NCI-H2081 treated with DMSO at 0.1 percent for 48 hours (cell line): Measurements from ENCODE around the gene RNH1.

Source experiments
- DNase-seq: peaks from one replicate; lab custom pipeline; 2025; lab: John Stamatoyannopoulos, UW

RNH1 gene

DNA sequence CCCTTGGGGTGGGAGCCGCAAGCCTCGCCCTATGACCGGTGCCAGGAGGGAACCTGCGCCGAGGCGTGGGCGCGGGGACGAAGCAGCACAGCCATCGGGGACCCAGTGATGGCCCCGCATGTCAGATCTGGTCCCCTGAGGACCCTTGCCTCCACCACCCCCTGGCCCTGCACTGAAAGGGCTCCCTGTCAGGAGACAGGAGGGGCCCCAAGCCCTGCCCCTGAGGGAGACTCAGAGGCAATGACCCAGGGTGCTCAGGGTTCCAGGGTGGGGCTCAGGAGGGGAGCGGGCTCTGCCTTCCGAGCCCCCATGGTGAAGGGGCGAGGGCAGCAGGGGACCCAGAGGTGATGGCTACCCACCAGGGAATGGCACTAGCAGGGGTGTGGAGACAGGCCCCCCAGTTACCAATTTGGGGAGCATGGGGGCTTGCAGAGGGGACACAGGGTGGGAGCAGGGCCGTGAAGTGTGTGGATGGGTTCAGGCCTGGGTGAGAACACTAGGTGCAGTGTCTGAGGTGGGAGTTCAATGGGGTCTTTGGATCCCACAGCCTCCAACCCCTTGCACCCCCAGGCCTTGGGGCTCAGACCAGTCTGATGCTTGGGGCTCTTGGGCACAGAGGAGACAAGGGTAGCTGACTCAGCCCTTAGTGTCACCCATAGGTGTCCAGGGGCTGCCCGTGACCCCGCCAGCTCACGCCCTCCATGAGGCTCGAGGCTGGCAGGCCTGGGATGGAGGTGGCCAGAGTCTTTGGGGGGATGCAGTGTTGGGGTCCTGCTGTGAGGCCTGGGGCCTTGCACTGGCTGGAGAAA, 30.8 kb upstream of the RNH1 start:
- no peak for DNase-seq

DNA sequence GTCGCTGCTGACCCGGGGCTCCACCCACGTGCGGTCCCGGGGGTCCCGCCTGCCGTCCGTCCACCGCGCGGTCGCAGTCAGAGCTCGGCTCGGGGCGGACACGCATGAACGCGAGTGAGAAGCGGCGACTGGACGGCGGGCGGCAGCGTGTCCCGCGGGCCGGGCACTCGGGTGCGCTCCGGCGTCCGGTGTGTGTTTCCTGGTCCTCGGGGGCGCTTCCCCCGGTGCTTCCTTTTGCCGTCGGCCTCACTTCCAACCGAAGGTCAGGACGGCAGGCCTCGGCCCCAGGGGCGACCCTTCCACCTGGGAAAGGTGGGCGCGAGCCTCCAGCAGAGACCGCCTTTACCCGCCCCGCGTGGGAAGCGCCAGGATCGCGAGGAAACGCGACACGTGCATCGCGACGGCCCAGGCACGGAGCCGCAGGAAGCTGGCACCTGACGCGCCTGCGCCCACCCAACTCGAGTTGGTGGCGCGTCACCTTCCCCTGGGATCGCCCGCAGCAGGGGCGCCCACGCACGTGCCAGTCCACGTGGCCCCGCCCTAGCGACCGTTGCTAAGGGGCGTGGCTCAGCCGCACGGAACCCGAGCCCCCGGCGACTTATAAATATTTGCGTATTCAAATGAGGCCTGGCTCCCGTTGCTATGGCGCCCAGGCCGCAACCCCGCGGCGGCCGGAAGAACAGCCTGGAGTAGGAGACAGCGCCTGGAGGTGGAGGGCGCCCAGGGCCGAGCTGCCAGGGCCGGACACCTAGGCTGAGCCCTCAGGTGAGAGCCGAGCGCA, 30.0 kb upstream of the RNH1 start, which contains the start of gene LRRC56:
Gene LRRC56, plus strand, starts transcription at position 687 of the 781 bp plus-strand sequence. CDS start 3,158 bp downstream, outside the sequence.
- DNase-seq: peak; percentile 70

DNA sequence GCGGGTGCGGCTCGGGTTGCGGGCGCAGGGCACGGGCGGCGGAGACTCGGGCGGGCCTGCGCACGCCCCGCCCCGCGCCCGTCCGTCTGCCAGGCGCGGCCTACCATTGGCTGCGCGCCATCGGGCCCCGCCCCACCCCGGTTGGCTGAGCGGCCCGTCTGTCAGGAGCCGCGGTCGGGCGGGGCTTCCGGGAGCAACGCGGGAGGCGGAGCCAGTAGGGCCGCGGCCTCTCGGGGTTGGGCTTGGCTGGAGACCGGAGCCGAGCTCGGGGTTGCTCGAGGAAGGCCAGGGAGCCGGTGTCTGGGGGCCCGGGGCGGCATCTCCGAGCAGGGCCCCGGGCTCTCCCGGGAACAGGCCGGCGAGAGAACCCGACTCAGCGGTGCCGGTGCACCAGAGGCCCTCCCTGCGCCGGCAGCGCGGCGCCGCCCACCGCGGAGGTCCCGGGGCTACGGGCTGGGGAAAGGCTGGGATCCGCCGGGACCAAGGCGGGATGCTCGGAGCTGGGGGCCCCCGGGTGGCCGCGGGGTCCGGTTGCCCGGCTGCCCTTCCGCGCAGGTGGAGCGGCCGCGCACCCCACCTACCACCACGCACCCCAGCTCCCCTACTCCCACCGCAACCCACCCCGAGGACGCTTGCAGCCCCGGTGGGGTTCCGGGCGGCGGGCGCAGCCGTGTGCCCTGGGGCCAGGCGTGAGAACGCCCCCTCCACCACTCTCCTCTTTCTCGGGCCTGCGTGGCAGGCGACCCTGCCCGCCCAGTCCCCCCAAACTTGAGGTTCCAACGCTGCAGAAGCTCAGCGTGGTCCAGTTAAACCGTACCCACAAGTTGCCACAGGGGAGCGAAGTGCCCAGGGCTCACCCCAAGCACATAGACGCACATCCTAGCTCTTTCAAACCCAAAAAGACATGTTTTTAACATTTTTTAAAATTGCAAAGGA, 28.7 kb upstream of the RNH1 start, which contains the start of gene HRAS:
Gene HRAS, minus strand, starts transcription at position 58 of the 936 bp plus-strand sequence.
- peak; percentile 72 for DNase-seq

DNA sequence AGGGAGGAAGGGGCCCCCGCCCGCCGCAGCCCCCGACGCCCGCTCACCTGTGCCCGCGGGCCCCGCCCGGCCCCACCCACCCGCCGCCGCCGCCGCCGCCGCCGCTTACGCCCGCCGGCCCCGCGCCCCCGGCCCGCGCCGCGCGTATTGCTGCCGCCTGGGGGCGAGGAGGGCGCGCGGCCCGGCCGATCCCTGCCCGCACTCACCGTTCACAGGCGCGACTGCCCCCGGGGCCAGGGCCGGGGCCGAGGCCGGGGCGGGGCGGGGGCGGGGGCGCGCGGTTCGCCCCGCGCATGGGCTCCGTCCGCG, 28.1 kb upstream of the RNH1 start:
- no peak for DNase-seq

DNA sequence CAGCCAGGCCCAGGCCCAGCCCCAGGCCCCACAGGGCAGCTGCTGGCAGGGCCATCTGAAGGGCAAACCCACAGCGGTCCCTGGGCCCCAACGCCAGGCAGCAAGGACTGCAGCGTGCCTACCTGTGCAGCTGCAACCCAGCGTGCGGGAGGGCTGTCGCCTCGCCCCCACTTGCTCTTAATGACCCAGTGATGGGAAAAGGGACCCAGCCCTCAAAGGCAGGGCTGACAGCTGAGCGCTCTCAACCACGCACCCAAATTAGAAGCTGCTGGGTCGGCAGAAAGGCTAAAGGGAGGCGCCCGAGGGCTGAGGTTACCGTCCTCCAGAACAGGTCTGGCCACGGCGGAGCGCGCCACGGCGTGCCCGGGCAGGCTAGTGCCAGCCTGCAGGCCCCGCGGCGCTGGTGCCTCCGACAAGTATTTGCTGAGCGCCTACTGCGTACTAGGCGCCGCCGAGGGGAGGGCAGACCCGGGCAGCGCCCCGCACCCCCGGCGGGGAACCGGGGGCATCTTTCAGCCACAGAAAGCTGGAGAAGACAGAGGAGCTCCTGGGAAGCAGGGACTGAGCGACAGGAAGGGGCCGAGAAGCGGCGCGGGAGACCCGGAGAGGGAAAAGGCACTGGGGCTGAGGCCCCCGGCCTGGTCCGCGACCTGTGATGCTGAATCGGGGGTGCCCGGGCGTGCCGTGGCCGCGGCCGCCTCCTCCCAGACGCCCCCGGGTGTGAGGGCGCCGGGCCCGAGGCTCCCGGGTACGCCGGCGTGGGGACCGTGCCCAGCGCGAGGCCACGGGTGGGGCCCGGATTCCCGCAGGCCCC, 27.6 kb upstream of the RNH1 start:
- no peak for DNase-seq

DNA sequence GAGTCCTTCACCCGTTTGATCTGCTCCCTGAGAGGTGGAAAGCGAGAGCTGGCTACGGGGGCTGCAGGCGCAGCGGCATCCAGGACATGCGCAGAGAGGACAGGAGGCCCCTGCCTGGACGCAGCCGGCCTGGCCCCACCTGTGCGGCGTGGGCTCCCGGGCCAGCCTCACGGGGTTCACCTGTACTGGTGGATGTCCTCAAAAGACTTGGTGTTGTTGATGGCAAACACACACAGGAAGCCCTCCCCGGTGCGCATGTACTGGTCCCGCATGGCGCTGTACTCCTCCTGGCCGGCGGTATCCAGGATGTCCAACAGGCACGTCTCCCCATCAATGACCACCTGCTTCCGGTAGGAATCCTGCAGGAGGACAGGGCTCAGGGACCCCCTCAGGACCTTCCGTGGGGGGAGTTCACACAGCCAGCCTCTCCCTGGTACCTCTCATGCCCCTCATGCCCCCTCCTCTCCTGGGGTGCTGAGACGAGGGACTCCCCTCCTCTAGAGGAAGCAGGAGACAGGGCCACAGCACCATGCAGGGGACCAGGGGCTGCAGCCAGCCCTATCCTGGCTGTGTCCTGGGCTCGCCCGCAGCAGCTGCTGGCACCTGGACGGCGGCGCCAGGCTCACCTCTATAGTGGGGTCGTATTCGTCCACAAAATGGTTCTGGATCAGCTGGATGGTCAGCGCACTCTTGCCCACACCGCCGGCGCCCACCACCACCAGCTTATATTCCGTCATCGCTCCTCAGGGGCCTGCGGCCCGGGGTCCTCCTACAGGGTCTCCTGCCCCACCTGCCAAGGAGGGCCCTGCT, 26.7 kb upstream of the RNH1 start:
- no peak for DNase-seq

DNA sequence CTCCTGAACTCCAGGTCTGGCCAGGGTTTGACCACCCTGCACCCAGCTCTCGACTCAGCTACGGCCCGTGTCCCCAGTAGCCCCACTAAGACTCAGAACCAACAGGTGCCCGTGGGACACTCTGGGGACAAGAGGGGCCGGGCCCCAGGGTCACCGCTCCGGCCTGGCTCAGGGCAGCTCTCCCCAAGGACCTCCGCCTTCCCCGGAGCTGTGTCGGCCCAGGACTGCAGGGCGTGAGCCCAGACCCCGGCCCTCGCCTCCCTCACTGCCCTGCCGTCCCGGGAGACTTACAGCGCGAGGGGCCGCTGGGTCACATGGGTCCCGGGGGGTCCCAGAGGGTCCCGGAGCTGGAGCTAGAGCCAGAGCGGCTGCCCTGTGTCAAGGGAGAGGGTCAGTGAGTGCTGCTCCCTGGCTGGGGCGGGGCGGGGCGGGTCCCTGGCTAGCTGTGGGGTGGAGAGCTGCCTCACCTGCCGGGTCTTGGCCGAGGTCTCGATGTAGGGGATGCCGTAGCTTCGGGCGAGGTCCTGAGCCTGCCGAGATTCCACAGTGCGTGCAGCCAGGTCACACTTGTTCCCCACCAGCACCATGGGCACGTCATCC, 26.0 kb upstream of the RNH1 start:
- DNase-seq: no peak

DNA sequence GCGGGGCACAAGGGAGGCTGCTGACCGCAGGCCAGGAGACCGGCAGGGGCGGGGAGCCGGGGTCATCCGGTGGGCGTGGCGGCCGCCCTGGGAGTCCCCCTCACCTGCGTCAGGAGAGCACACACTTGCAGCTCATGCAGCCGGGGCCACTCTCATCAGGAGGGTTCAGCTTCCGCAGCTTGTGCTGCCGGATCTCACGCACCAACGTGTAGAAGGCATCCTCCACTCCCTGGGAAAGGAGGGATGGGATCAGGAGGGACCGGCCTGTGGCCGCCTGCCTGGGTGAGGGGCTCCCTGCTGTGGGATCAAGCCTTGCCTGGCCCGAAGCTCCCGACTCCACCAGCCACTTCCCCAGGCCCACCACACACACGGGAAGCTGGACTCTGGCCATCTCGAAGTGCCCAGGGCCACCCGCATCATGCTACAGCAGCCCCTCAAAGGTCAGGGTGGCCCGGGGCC, 25.5 kb upstream of the RNH1 start:
- DNase-seq: no peak

DNA sequence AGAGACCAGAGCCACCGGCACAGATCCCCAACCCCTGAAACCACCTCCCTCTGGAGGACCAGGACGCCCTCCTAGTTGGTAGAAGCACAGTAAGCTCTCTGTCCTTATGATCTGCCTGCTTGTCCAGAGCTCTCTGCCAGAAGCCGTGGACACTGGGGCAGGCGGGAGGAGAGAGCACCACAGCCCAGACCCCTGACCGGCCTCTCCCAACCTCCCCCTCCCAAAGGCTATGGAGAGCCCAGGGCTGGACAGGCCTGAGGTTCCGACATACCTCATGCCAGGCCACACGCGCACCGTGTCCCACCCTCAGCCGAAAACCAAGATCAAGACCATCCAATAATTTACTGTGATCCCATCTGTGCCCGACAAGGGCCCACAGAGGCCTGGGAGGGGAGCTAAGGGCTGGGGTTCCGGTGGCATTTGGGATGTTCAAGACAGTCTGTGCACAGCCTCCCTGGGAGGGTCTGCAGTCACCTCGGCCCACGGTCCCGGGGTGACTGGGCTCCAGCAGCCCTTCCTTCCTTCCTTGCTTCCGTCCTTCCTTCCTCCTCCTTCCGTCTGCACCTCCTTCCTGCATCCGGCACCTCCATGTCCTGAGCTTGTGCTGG, 25.0 kb upstream of the RNH1 start:
- no peak for DNase-seq

DNA sequence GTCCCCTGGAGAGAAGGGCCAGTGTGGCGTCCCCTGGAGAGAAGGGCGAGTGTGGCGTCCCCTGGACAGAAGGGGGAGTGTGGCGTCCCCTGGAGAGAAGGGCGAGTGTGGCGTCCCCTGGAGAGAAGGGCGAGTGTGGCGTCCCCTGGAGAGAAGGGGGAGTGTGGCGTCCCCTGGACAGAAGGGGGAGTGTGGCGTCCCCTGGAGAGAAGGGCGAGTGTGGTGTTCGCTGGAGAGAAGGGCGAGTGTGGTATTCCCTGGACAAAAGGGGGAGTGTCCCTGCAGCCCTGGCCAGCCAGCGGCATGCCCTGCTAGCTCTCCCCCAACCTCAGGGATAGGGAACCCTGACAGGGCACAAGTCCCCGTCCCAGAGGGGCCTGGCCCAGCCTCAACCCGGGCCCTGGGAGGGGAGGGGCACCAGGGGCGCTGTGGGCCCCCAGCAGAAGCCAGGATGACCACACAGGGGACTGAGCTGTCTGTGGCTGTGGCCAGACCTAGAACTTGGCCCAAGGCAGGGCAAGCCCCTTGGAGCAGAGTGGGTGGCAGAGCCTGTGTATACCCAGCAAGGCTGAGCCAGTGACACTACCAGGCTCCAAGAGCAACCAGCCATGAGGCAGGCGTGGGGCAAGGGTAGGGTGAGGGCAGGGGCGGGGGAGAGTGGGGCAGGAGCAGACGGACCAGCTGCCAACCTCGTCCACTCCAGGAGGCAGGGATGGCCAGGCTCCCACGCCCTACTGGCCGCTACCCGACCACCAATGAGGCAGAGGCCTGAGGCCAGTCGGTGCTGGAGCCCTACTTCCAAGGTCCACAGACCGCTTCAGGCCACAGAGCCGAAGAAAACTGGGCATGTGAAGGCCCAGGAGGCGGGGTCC, 24.2 kb upstream of the RNH1 start:
- no peak for DNase-seq

DNA sequence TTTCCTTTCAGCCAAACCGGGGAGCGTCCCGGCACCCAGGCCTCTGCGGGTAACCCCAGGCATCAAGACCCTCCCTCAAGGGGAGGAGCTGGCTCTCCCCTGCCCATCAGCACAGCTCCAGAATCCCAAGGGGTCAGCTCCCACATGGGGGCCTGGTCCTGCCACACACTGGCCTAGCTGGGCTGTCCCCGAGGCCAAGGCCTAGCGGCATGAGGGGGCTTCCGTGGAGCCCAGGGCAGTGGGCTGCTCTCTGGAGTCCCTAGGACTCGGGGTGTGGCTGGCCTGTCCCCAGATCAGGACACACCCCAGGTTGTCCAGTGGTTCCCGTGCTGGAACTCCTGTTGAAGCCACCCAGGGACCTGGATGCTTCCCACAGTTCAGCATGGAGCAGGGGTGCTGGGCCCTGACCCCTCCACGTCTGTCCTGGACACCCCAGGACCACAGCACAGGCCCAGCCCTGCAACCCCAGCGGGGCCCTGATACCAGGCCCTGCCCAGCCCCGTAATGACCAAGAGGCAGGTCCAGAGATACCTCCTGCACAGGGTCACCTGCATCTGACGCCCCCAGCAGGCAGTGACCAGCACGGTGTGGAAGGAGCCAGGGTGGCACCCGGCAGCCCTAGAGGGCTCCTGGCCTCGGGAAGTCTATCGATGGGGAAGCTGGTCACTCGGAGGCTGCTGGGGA, 22.8 kb upstream of the RNH1 start:
- DNase-seq: no peak

DNA sequence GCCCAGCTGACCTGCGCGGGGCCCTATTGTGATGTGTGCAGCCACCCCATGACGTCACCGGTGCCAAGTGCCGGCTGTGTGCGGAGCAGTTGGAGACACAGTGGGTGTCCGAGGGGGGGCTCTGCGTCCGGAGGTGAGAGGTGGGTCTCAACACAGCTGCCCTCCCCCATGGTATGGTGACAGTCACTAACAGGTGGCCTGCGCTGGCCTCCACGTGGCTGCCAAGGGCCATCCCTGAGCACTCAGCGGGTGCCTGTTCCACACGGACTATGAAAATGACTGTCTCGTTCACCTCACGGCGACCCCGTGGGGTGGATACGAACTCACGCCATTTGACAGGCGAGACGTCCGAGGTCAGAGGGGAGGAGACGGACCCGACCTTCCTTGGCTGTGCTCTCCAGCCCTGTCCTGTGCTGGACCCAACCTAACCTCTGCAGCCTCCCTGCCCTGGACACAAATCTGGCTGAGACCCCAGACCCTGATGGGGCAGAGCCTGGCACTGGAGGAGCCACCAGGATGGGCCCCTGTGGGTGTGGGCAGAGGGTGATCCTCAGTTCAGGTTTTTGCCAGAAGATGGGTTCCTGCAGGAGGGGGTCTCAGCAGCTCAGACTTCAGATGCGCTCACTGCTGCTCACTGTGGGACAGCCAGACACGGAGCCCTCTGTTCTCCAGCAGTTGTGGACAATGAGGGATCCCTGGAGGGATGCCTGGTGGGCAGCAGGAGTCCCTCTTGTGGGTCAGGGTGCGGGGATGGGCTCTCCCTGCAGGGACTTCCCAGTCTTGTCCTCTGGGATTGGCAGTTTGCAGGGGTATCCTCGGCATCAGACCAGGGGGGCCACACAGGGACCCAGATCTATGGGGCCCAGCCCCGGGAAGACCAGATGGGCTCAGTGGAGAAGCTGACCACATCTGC, 22.0 kb upstream of the RNH1 start:
- DNase-seq: no peak

DNA sequence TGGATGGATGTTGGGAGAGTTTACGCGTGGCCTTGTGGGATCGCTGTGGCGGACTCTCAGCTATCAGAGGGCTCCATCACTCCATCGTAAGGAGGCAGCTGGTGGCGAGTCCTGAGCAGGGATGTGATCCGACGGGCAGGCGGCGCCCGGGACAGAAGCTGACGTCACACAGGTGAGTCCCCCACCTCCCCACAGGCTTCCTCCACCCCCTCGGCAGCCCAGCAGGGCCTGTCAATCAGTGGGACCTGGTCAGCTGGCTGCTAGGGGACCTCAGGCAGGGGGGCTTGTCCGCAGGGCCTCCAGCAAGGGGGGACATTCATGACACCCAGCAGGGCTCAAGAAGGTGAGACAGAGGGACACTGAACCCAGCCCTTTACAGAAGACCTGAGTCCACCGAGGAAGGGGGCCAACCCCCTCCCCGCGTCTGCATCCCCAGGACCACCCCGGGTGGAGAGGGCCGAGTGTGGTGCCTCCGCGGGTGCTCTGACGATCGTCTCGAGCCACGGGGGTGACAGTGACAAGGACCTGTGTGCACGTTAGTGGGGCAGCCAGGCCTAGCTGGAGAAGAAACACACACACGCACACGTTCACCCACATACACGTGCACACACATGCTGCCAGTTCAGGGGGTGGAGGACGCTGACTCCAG, 21.2 kb upstream of the RNH1 start:
- DNase-seq: no peak

DNA sequence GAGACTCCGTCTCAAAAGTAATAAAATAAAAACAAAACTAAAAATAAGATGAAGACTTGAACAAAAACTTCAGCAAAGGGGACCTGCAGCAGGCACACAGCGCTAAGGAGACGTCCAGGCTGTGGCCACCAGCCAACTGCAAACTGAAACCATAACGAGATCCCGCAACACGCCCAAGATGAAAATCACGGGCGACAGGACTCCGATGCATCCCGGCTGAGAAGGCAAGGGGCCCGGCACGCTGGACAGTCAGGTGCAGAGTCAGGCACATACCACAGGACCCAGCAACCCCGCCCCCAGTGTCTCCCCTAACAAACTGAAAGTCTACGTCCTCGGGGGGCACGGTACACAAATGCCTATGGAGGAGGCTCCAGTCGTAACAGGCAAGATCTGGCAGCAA, 19.1 kb upstream of the RNH1 start:
- no peak for DNase-seq

DNA sequence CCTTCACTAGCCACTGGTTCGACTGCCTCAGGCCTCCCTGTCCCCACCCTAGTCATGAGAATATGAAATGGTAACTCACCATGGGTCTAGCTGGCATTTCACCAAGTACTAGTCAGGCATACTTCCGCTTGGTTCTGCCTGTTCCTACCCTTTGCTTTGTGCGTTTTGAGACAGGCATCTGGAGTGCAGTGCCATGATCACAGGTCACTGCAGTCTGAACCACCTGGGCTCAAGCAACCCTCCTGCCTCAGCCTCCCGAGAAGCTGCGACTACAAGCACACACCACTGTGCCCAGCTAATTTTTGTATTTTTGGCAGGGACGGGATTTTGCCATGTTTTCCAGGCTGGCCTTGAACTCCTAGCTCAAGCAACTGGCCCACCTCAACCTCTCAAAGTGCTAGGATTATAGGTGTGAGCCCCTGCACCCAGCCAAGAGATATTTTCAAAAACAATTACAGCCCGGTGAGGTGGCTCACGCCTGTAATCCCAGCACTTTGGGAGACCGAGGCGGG, 14.2 kb upstream of the RNH1 start:
- no peak for DNase-seq
